Pancreas (tissue), 10 donors: ENCODE results near the gene OR4C5. TPM values are rescaled to one million over a fixed set of nuclear protein-coding genes. Genes with fewer than 3 reads are reported as not detected.
"Not testable (repeated sequence)": the region's sequence is repeated elsewhere in the genome, so short reads cannot be mapped to it uniquely, and the experiment has no call there.

Experiments
- ATAC-seq, 4 donors: fragments of 200-7000 bp; cut with Tn5 transposase; one replicate each; pipeline versions ENCODE4 v1.8.0 to v1.9.1; 2020; ENCODE audit warnings: mild to moderate bottlenecking in 4 of 4, moderate library complexity in 4 of 4
- DNase-seq, 6 donors: peaks; one replicate each; pipeline ENCODE4 v3.0.0-alpha.2; 2020
- FAIRE-seq: peaks from 2 replicates; lab custom pipeline; 2012; peaks lifted over from hg19 to GRCh38; lab: Jason Lieb, UNC
- H3K27ac ChIP-seq, 4 donors: fragments of 200-600 bp; sonication (generic); 1 replicate in 3 of 4; 2 replicates in 1 of 4; pipeline versions ENCODE4 v1.5.0 to v1.8.0; 2020
- H3K27me3 ChIP-seq, 4 donors: fragments of 200-600 bp; one replicate each; pipeline ENCODE4 v1.8.0; 2021
- H3K36me3 ChIP-seq, 3 donors: fragments of 200-600 bp; sonication (generic) in 1 of 3; one replicate each; pipeline versions ENCODE4 v1.5.0 to v1.8.0; 2020 to 2021
- H3K4me1 ChIP-seq, 3 donors: fragments of 200-600 bp; one replicate each; pipeline ENCODE4 v1.8.0; 2021
- H3K4me3 ChIP-seq, 4 donors: fragments of 200-600 bp; sonication (generic) in 2 of 4; one replicate each; pipeline versions ENCODE4 v1.5.0 to v1.8.0; 2020 to 2021
- H3K9me3 ChIP-seq, 4 donors: fragments of 200-600 bp; one replicate each; pipeline ENCODE4 v1.8.0; 2021
- WGBS, 2 donors: extraction: QIAGEN DNeasy Blood & Tissue Kit; methylation state at CpG; one replicate each; pipeline ENCODE4 v1.1.7; 2013; 5-methylcytosine and 5-hydroxymethylcytosine counted together
- intact Hi-C, 3 donors: fragments of 100-400 bp; cut with DNase I; formaldehyde crosslinking; loops; one replicate each; pipeline versions ENCODE4 v1.11.1 to v1.14.2; 2022
- polyA plus RNA-seq, 2 donors: library from polyadenylated mRNA; stranded (reverse); fragments of 200-250 nt; gene quantifications; one replicate each; pipeline ENCODE4 v1.2.3, GENCODE V29; 2013
- total RNA-seq, 6 donors: library from RNA; stranded (reverse); fragmentation: NEBNext Ultra II Directional in 4 of 6; extraction: Animal tissue kit (Norgen Biotek cat#: 25700) in 4 of 6; gene quantifications; one replicate each; pipeline versions ENCODE4 v1.2.1 to v1.2.4, GENCODE V29; 2021 to 2023
- TF ChIP-seq, protein P1 (sequence below), 4 donors: fragments of 200-600 bp; sonication (generic) in 3 of 4; IDR thresholded peaks; one replicate each; pipeline versions ENCODE4 v1.5.0 to v1.8.0; 2021; ENCODE audit warnings: antibody characterized with exemption in 4 of 4
- donor health status: healthy with polysubstance abuse.
- donor health status: DM: no; HTN: no; CAD: no; lungs with moderate emphysema.
- donor health status: DM: no; HTN: no; CAD: no.
- donor health status: control.
- donor health status: control.
- donor health status: Bipolar disorder and iron deficiency.
- donor health status: DM: yes; HTN: yes; CAD: no.
- donor health status: DM: no; HTN: no; CAD: no.
- donor health status: DM: no; HTN: no; CAD: no.
- donor health status: DM: yes; HTN: yes; CAD: no.

The OR4C5 gene
- total RNA-seq (not detected), polyA plus RNA-seq (not detected)

GRCh38 chr11:48366365-48366764 lies at the start of gene OR4C5:
Gene OR4C5, minus strand, starts transcription at chr11:48366465. Its CDS starts 0 bp downstream, at chr11:48366465.
- WGBS, 2 donors = 40 to 57% methylated on average over 2 of the region's 2 CpGs
- Histone ChIP-seq H3K4me3 (no peak within 1 kb of the TSS), H3K9me3 (no peaks in the 10 kb centered on the region), H3K27ac (no peak within 1 kb of the TSS), H3K27me3 (no peaks in the 10 kb centered on the region), H3K4me1 (no peaks in the 10 kb centered on the region), H3K36me3 (no peaks in the 10 kb centered on the region)
- intact Hi-C loops = no loop called here
- TF ChIP-seq, protein P1, sequence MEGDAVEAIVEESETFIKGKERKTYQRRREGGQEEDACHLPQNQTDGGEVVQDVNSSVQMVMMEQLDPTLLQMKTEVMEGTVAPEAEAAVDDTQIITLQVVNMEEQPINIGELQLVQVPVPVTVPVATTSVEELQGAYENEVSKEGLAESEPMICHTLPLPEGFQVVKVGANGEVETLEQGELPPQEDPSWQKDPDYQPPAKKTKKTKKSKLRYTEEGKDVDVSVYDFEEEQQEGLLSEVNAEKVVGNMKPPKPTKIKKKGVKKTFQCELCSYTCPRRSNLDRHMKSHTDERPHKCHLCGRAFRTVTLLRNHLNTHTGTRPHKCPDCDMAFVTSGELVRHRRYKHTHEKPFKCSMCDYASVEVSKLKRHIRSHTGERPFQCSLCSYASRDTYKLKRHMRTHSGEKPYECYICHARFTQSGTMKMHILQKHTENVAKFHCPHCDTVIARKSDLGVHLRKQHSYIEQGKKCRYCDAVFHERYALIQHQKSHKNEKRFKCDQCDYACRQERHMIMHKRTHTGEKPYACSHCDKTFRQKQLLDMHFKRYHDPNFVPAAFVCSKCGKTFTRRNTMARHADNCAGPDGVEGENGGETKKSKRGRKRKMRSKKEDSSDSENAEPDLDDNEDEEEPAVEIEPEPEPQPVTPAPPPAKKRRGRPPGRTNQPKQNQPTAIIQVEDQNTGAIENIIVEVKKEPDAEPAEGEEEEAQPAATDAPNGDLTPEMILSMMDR (IDR thresholded peaks at IDR 0.05) = no peak
- DNase-seq (no peak), ATAC-seq (no peak), FAIRE-seq (no peak)

DNA sequence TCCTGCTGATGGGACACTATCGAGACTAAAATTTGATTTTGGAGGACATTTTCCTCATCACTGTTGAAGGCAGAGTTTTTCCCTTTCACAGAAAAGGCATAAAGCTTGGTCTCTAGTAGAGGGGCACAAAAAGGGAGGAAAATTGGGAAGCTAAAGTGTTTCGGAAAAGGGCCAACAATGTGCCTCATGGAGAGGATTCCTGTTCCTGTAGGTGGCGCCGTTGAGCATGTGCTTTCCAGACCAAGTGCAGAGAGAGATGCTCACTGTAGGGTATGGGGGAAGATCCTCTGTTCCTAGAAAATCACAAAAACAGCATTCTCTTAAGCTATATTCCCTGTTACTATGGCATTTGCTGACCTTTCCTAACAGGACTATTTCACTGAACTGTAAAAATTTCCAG lies 18.4 kb upstream of the OR4C5 start:
- TF ChIP-seq, protein P1 (IDR thresholded peaks at IDR 0.05) = no peak
- no peak for DNase-seq
- 26 to 32% methylated on average over 4 of the region's 4 CpGs for WGBS, 2 donors
- Histone ChIP-seq H3K4me3 (no peak overlapping the region), H3K36me3 (no peaks in the 10 kb centered on the region), H3K9me3 (no peaks in the 10 kb centered on the region), H3K27ac (no peak overlapping the region), H3K4me1 (no peaks in the 10 kb centered on the region), H3K27me3 (no peaks in the 10 kb centered on the region)
- no peak for ATAC-seq
- FAIRE-seq = no peak
- intact Hi-C loops = no loop called here

DNA sequence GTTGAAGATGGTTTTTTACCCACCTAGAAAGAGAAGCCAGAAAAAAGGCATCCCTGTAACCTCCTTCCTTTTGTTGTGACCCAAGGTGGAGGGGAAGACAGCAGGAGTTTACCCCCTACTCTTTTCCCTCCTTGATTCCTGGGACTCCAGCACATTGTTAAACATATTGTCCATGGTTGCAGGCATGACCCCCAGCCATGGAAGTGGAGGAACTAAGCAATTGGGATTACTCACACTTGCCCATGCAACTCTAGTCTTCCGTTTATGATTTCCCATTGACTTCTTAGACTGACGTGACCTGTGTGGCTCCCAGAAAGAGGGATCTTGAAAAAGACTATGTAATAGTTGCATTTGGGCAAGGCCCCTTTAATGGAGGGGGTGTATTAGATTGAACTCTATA lies 17.9 kb upstream of the OR4C5 start:
- not testable (repeated sequence) for FAIRE-seq, H3K27ac ChIP-seq

GRCh38 chr11:48361289-48361688 lies 5.0 kb downstream of the OR4C5 start:
- H3K36me3 ChIP-seq, DNase-seq, H3K27ac ChIP-seq, ATAC-seq, H3K4me1 ChIP-seq, H3K4me3 ChIP-seq, H3K9me3 ChIP-seq, FAIRE-seq, H3K27me3 ChIP-seq, intact Hi-C loops: not testable (repeated sequence)
- WGBS, 2 donors = 23 to 29% methylated on average over 2 of the region's 2 CpGs

More for the DNA sequence above, 17.9 kb upstream of the OR4C5 start:
- H3K9me3 ChIP-seq, H3K27me3 ChIP-seq, ATAC-seq, H3K36me3 ChIP-seq, DNase-seq, H3K4me1 ChIP-seq, H3K4me3 ChIP-seq, intact Hi-C loops: not testable (repeated sequence)
- 25 to 26% methylated on average over 2 of the region's 2 CpGs for WGBS, 2 donors

DNA sequence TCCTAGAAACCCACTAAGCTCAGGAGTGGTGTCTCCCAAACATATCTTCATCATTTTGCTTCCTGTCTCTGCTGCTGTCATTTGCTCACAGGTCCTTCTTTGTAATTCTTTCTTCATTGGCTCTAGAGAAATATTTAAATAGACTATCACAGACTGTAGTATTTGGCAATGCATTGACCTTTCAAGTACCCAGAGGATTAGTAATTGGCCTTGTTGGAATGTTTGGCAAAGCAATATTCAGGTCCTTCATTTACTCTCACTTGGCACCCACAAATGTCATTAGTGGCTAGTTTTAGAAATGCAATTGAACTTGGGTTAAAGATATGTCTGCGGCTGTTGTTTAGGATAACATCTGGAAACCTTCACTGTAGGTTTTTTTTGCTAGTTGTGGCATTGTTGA lies 11.6 kb downstream of the OR4C5 start:
- TF ChIP-seq, protein P1 (IDR thresholded peaks at IDR 0.05) = no peak
- no peak overlapping the region for H3K27ac ChIP-seq
- no peak overlapping the region for H3K4me3 ChIP-seq
- no peaks in the 10 kb centered on the region for H3K4me1 ChIP-seq
- no peaks in the 10 kb centered on the region for H3K36me3 ChIP-seq
- no peaks in the 10 kb centered on the region for H3K27me3 ChIP-seq
- 73 to 84% methylated on average over 1 of the region's 1 CpG for WGBS, 2 donors
- intact Hi-C loops = no loop called here
- no peak for FAIRE-seq
- no peaks in the 10 kb centered on the region for H3K9me3 ChIP-seq
- no peak for DNase-seq
- ATAC-seq = no peak

DNA sequence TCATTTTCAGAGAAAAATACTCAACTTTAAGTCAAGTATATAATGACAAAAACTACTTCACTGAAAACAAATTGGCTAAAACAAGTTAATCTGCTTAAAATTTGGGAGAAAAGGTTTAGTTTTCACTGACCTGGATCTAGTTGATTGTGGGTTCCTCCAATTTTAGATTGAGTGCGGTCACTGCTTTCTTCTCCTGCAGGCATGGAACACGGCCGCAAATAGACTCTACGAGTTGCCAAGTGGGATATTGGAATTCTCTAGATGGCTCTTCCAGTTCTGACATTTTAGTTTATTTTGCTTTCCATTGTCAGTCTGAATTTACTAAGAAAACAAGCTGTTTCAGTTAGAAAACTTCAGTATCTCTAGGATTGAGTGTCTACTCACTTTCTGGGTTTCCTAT lies 12.3 kb downstream of the OR4C5 start:
- no peaks in the 10 kb centered on the region for H3K36me3 ChIP-seq
- TF ChIP-seq, protein P1 (IDR thresholded peaks at IDR 0.05) = no peak
- no peak overlapping the region for H3K27ac ChIP-seq
- no peaks in the 10 kb centered on the region for H3K9me3 ChIP-seq
- DNase-seq = no peak
- 70 to 76% methylated on average over 4 of the region's 4 CpGs for WGBS, 2 donors
- ATAC-seq = no peak
- intact Hi-C loops = no loop called here
- H3K4me3 ChIP-seq = no peak overlapping the region
- FAIRE-seq = no peak
- H3K4me1 ChIP-seq = no peaks in the 10 kb centered on the region
- H3K27me3 ChIP-seq = no peaks in the 10 kb centered on the region

DNA sequence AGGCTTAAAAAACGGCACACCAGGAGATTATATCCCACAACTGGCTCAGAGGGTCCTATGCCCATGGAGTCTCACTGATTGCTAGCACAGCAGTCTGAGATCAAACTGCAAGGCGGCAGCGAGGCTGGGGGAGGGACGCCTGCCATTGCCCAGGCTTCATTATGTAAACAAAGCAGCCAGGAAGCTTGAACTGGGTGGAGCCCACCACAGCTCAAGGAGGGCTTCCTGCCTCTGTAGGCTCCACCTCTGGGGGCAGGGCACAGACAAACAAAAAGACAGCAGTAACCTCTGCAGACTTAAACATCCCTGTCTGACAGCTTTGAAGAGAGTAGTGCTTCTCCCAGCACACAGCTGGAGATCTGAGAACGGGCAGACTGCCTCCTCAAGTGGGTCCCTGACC lies 20.0 kb downstream of the OR4C5 start:
- not testable (repeated sequence) for H3K9me3 ChIP-seq, FAIRE-seq

DNA sequence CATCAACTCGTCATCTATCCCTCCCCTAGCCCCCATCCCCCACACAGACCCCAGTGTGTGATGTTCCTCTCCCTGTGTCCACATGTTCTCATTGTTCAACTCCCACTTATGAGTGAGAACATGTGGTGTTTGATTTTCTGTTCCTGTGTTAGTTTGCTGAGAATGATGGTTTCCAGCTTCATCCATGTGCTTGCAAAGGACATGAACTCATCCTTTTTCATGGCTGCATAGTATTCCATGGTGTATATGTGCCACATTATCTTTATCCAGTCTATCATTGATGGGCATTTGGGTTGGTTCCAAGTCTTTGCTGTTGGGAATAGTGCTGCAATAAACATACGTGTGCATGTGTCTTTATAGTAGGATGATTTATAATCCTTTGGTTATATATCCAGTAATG lies 23.8 kb downstream of the OR4C5 start:
- H3K4me1 ChIP-seq, H3K27me3 ChIP-seq, H3K36me3 ChIP-seq, intact Hi-C loops, H3K9me3 ChIP-seq, FAIRE-seq, H3K27ac ChIP-seq, ATAC-seq, H3K4me3 ChIP-seq, DNase-seq: not testable (repeated sequence)
- WGBS, 2 donors = 31 to 61% methylated on average over 2 of the region's 2 CpGs

More for the DNA sequence above, 20.0 kb downstream of the OR4C5 start:
- H3K36me3 ChIP-seq, H3K4me3 ChIP-seq, DNase-seq, ATAC-seq, H3K27me3 ChIP-seq, H3K27ac ChIP-seq, intact Hi-C loops, H3K4me1 ChIP-seq: not testable (repeated sequence)
- WGBS, 2 donors = 50 to 52% methylated on average over 3 to 5 of the region's 5 CpGs
